K562 (cell line): ENCODE results near the gene SPOCK2. TPM values are rescaled to one million over a fixed set of nuclear protein-coding genes. Genes with fewer than 3 reads are reported as not detected.

Source experiments
- ELF2 ChIP-seq: fragments of 250-450 bp; sonication (Bioruptor Pico); IDR thresholded peaks from 2 replicates; pipeline ENCODE4 v1.5.0; 2021; ENCODE audit warnings: mild to moderate bottlenecking
- JUNB ChIP-seq: fragments of 450-650 bp; formaldehyde crosslinking; conservative IDR thresholded peaks from 2 replicates; pipeline ENCODE4 v1.4.0; 2020; ENCODE audit warnings: mild to moderate bottlenecking
- MTF1 ChIP-seq: fragments of 250-450 bp; sonication (Bioruptor Pico); IDR thresholded peaks from 2 replicates; pipeline ENCODE4 v1.9.0; 2021; ENCODE audit warnings: moderate library complexity, mild to moderate bottlenecking, inconsistent platforms, borderline replicate concordance
- POU5F1 ChIP-seq: fragments of 150-350 bp; IDR thresholded peaks from 2 replicates; pipeline ENCODE4 v1.6.1; 2014; ENCODE audit warnings: borderline replicate concordance, low read length, low read depth, mild to moderate bottlenecking; ENCODE audit not compliant: partially characterized antibody
- RAD21 ChIP-seq, 2 experiments: fragments of 250-450 bp in 1 of 2; fragments of 450-650 bp in 1 of 2; sonication (Bioruptor Pico) in 1 of 2; formaldehyde crosslinking in 1 of 2; IDR thresholded peaks in 1 of 2; conservative IDR thresholded peaks in 1 of 2; 2 replicates each; pipeline versions ENCODE4 v1.4.0 to v1.8.0; 2020 to 2022; ENCODE audit warnings: mild to moderate bottlenecking in 2 of 2, moderate library complexity in 1 of 2
- RBFOX2 ChIP-seq: fragments of 200-400 bp; formaldehyde crosslinking; IDR thresholded peaks from 2 replicates; pipeline ENCODE4 v1.6.1; 2017; ENCODE audit warnings: low read depth, mild to moderate bottlenecking, low read length, moderate library complexity
- RBM25 ChIP-seq: fragments of 200-400 bp; formaldehyde crosslinking; IDR thresholded peaks from 2 replicates; pipeline ENCODE4 v1.6.1; 2018; ENCODE audit warnings: low read length, low read depth, moderate library complexity; ENCODE audit not compliant: severe bottlenecking
- SIRT6 ChIP-seq: IDR thresholded peaks from one replicate; pipeline ENCODE4 v1.6.1; 2012; ENCODE audit warnings: low read depth, mild to moderate bottlenecking, control low read depth, inconsistent platforms, low read length, moderate library complexity
- TFAP4 ChIP-seq: sonication (generic); formaldehyde crosslinking; IDR thresholded peaks from 2 replicates; pipeline ENCODE4 v1.8.0; 2022; ENCODE audit warnings: missing genetic modification reagents, mild to moderate bottlenecking, moderate library complexity, borderline replicate concordance
- YY1 ChIP-seq, 3 experiments: IDR thresholded peaks; 2 replicates each; pipeline ENCODE4 v1.6.1; 2011; ENCODE audit warnings: low read length in 2 of 3, mild to moderate bottlenecking in 2 of 3, moderate library complexity in 2 of 3, borderline replicate concordance in 1 of 3, control low read depth in 1 of 3, low read depth in 1 of 3; ENCODE audit not compliant: insufficient read depth in 3 of 3, insufficient replicate concordance in 2 of 3, control insufficient read depth in 1 of 3, insufficient read length in 1 of 3; ENCODE audit errors: extremely low read depth in 1 of 3
- ZNF146 ChIP-seq: IDR thresholded peaks from one replicate; pipeline ENCODE4 v1.6.1; 2018; ENCODE audit warnings: missing compliant biosample characterization; ENCODE audit not compliant: unreplicated experiment
- polyA plus RNA-seq, 8 experiments: library from polyadenylated mRNA; depleted of rRNA in 4 of 8; stranded (reverse) in 5 of 8; unstranded in 3 of 8; fragments of >200 nt; fragmentation: Nextera tagmentation in 2 of 8; fragmentation: Illumina TruSeq in 1 of 8; extraction: Ambion mirVana in 2 of 8; extraction: Trizol in 1 of 8; gene quantifications; 2 replicates each; pipeline versions ENCODE4 v1.2.1 to v1.2.3, GENCODE V29; 2011 to 2014; ENCODE audit warnings: inconsistent platforms in 1 of 8, missing spikeins in 1 of 8
- total RNA-seq, 7 experiments: library from RNA; depleted of rRNA in 6 of 7; stranded (reverse); fragments of >200 nt in 6 of 7; fragmentation: Illumina TruSeq in 2 of 7; extraction: Trizol in 2 of 7; gene quantifications; 2 replicates each; pipeline versions ENCODE4 v1.2.1 to v1.2.3, GENCODE V29; 2011 to 2021; ENCODE audit warnings: low replicate concordance in 1 of 7
- TF ChIP-seq, protein P1 (sequence below): sonication (generic); formaldehyde crosslinking; IDR thresholded peaks from 2 replicates; pipeline ENCODE4 v1.8.0; 2022; ENCODE audit warnings: mild to moderate bottlenecking, missing genetic modification reagents
- TF ChIP-seq, protein P2 (sequence below): fragments of 250-450 bp; sonication (Bioruptor Pico); IDR thresholded peaks from 2 replicates; pipeline ENCODE4 v1.4.0; 2020

The SPOCK2 gene
- total and polyA plus RNA-seq, 9 of the 15 experiments (the other 6 are each of a cell fraction or from before 2014, with no cell fraction given), result 0.04 to 0.86 (median 0.11) TPM; not detected in 2

DNA sequence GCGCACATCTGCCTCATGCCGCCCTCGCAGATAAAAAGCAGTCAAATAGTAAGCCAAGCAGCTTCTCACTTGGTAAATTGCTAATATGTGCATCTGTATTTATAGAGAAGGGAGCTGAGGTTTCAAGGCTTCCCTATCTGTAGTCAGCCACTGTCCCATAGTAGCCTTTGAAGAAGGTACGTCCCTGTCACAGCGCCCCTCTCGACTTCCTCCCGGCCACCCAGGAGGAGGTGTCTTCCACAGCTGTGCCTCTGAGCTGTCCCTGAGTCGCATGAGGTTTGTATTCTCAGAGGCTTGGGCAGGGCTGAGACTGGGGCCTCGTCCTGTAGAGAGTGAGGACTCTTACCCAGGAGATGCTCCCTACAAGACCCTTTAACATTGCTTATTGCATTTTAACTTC, 49.0 kb downstream of the SPOCK2 start (continued):
- TF ChIP-seq SIRT6, result no peak
- no peak for TF ChIP-seq RBFOX2
- no peak for TF ChIP-seq JUNB
- TF ChIP-seq RAD21 (CRISPR knock-in tag; conservative IDR thresholded peaks at IDR 0.05 in 1 of 2, IDR thresholded peaks at IDR 0.05 in 1 of 2), result 0 out of 4 replicates have a peak, but pooled peaks of 1 of the 2 experiments have one; percentile 13
- TF ChIP-seq TFAP4 (CRISPR knock-in tag), result peak; percentile 75; the same call in 1 of the 2 replicates
- TF ChIP-seq, protein P1, sequence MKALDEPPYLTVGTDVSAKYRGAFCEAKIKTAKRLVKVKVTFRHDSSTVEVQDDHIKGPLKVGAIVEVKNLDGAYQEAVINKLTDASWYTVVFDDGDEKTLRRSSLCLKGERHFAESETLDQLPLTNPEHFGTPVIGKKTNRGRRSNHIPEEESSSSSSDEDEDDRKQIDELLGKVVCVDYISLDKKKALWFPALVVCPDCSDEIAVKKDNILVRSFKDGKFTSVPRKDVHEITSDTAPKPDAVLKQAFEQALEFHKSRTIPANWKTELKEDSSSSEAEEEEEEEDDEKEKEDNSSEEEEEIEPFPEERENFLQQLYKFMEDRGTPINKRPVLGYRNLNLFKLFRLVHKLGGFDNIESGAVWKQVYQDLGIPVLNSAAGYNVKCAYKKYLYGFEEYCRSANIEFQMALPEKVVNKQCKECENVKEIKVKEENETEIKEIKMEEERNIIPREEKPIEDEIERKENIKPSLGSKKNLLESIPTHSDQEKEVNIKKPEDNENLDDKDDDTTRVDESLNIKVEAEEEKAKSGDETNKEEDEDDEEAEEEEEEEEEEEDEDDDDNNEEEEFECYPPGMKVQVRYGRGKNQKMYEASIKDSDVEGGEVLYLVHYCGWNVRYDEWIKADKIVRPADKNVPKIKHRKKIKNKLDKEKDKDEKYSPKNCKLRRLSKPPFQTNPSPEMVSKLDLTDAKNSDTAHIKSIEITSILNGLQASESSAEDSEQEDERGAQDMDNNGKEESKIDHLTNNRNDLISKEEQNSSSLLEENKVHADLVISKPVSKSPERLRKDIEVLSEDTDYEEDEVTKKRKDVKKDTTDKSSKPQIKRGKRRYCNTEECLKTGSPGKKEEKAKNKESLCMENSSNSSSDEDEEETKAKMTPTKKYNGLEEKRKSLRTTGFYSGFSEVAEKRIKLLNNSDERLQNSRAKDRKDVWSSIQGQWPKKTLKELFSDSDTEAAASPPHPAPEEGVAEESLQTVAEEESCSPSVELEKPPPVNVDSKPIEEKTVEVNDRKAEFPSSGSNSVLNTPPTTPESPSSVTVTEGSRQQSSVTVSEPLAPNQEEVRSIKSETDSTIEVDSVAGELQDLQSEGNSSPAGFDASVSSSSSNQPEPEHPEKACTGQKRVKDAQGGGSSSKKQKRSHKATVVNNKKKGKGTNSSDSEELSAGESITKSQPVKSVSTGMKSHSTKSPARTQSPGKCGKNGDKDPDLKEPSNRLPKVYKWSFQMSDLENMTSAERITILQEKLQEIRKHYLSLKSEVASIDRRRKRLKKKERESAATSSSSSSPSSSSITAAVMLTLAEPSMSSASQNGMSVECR (CRISPR knock-in tag), result no peak
- no peak for TF ChIP-seq MTF1
- peak in 1 of 3 experiments; percentile 20 for TF ChIP-seq YY1 (IDR thresholded peaks at IDR 0.05; ENCODE audit: borderline replicate concordance in 1 of 3, control insufficient read depth in 1 of 3, extremely low read depth in 1 of 3, insufficient read depth in 3 of 3, insufficient read length in 1 of 3, insufficient replicate concordance in 2 of 3, low read depth in 1 of 3, low read length in 2 of 3)
- TF ChIP-seq ZNF146, result no peak
- no peak for TF ChIP-seq POU5F1
- TF ChIP-seq RBM25, result no peak
- TF ChIP-seq, protein P2, sequence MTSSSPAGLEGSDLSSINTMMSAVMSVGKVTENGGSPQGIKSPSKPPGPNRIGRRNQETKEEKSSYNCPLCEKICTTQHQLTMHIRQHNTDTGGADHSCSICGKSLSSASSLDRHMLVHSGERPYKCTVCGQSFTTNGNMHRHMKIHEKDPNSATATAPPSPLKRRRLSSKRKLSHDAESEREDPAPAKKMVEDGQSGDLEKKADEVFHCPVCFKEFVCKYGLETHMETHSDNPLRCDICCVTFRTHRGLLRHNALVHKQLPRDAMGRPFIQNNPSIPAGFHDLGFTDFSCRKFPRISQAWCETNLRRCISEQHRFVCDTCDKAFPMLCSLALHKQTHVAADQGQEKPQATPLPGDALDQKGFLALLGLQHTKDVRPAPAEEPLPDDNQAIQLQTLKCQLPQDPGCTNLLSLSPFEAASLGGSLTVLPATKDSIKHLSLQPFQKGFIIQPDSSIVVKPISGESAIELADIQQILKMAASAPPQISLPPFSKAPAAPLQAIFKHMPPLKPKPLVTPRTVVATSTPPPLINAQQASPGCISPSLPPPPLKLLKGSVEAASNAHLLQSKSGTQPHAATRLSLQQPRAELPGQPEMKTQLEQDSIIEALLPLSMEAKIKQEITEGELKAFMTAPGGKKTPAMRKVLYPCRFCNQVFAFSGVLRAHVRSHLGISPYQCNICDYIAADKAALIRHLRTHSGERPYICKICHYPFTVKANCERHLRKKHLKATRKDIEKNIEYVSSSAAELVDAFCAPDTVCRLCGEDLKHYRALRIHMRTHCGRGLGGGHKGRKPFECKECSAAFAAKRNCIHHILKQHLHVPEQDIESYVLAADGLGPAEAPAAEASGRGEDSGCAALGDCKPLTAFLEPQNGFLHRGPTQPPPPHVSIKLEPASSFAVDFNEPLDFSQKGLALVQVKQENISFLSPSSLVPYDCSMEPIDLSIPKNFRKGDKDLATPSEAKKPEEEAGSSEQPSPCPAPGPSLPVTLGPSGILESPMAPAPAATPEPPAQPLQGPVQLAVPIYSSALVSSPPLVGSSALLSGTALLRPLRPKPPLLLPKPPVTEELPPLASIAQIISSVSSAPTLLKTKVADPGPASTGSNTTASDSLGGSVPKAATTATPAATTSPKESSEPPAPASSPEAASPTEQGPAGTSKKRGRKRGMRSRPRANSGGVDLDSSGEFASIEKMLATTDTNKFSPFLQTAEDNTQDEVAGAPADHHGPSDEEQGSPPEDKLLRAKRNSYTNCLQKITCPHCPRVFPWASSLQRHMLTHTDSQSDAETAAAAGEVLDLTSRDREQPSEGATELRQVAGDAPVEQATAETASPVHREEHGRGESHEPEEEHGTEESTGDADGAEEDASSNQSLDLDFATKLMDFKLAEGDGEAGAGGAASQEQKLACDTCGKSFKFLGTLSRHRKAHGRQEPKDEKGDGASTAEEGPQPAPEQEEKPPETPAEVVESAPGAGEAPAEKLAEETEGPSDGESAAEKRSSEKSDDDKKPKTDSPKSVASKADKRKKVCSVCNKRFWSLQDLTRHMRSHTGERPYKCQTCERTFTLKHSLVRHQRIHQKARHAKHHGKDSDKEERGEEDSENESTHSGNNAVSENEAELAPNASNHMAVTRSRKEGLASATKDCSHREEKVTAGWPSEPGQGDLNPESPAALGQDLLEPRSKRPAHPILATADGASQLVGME (CRISPR knock-in tag), result no peak
- no peak for TF ChIP-seq ELF2 (CRISPR knock-in tag)
